HG03575 (cell line): ENCODE data around the gene AVPR2.

Source experiments
- ATAC-seq: cut with Tn5 transposase; IDR thresholded peaks from one replicate; pipeline ENCODE4 v1.9.1; 2021; ENCODE audit not compliant: unreplicated experiment, insufficient number of reproducible peaks, low FRiP score; ENCODE audit errors: extremely low read depth

AVPR2 gene

GRCh38 chrX:153903991-153904957 lies at the start of gene AVPR2:
Gene AVPR2 (plus strand): TSS chrX:153904673. CDS start chrX:153905146, 473 bp downstream.
- no peak for ATAC-seq

DNA sequence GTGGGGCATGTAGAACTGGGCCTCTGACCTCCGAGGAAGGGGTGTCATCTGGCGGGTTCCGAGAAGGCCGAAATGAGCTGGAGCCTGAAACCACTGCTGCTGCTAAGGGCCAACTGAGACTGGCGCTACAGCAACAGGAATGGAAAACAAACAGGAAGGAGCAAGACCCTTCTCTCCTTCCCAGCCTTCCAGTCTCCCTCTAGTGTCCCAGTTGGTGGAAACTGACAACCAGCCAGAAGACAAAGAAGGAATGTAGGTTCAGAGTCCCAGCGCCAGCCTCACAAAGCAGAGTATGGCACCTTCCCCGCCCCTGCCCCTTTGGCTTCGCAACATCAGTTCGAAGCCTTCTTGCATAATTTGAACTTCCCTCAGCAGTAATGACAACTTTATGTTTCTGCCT lies 49.8 kb upstream of the AVPR2 start:
- no peak for ATAC-seq

DNA sequence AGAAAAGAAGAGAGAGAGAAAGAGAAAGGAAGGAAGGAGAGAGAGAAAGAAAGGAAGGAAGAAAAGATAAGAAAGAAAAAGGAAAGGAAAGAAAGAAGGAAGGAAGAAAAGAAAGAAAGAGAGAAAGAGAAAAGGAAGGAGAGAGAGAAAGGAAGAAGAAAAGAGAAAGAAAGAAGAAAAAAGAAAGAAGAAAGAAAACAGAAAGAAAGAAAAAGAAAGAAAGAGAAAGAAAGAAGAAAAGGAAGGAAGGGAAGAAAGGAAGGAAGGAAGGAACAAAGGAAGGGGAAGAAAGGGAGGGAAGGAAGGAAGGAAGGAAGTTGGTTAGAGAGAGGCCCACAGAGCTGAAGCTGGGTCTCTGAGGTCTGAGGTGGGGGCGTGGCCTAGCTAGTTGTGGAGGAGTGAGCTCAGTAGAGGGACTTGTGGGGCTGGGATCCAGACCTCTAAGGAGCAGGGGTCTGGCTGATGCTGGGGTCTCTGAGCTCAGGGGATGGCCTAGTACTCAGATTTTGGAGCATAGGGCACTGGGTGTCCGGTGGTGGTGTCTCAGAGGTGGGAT lies 47.0 kb upstream of the AVPR2 start:
- ATAC-seq, result no peak

- ATAC-seq, result no peak
Observed at GRCh38 chrX:153861151-153861550, 43.3 kb upstream of the AVPR2 start.

DNA sequence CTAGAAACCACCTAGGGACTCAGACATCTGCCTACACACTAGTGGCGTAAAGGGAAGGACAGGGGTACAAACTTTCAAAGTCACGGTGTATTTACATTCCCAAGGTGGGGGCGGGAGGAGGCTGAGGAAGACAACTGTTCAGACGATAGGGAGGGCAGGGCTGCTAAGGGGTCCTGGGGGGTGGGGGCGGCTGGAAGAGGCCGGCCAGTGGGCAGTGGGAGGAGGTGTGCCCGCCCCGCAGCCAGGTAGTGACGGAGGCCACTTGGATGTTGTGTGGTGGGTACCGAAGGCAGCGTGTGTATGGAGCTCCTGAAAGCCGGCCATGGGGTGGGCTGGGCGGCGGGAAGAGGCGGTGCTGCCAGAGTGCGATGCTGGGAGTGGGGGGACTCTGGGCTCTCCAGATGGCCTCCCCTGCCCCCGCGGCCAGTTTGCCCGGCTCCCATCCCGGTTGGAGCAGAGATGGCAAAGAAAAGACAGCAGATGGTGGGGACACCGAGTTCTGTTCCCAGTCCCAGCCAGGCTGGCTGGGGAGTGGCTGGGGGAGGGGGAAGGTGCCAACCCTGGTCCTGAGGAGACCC lies 42.7 kb upstream of the AVPR2 start:
- no peak for ATAC-seq

GRCh38 chrX:153862369-153863250 lies 41.9 kb upstream of the AVPR2 start:
- no peak for ATAC-seq

DNA sequence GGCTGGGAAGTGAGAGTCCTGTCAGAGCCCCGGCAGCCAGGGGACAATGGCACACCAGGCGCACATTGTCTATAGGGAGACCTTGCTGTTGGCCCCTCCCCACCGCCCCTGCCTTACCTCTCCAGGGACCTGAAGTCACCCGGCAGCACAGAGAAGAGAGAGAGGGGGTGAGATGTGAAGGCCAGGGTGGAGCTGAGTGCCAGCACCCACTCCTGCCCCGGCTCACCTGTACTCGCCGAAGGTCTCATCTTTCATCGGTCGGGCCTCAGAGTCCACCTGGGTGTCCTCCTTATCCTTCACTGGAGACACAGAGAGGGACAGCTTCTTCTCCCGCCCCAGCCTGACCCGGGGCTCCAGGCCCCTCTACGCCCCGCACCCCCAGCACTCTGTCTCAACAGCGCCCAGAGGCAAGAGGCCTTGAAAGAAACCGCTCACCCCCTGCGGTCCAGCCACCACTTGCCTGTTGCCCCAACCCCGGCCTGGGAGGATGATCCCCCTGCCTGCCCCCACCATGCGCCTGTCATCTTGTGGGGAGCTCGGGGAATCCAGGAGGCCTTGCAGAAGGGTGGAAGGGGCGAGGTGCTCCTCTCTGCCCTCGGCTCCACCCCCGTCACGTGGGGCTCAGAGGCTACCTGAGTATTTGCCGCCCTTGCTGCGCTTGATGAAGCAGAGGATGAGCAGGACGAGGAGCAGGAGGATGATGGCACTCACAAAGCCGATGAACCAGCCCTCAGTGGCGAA lies 41.1 kb upstream of the AVPR2 start:
- ATAC-seq, result no peak

GRCh38 chrX:153864101-153864500 lies 40.4 kb upstream of the AVPR2 start:
- no peak for ATAC-seq

GRCh38 chrX:153864561-153865320 lies 39.7 kb upstream of the AVPR2 start:
- ATAC-seq, result no peak

GRCh38 chrX:153865321-153865580 lies 39.2 kb upstream of the AVPR2 start:
- no peak for ATAC-seq

- no peak for ATAC-seq
Observed at GRCh38 chrX:153865685-153866084, 38.8 kb upstream of the AVPR2 start.

DNA sequence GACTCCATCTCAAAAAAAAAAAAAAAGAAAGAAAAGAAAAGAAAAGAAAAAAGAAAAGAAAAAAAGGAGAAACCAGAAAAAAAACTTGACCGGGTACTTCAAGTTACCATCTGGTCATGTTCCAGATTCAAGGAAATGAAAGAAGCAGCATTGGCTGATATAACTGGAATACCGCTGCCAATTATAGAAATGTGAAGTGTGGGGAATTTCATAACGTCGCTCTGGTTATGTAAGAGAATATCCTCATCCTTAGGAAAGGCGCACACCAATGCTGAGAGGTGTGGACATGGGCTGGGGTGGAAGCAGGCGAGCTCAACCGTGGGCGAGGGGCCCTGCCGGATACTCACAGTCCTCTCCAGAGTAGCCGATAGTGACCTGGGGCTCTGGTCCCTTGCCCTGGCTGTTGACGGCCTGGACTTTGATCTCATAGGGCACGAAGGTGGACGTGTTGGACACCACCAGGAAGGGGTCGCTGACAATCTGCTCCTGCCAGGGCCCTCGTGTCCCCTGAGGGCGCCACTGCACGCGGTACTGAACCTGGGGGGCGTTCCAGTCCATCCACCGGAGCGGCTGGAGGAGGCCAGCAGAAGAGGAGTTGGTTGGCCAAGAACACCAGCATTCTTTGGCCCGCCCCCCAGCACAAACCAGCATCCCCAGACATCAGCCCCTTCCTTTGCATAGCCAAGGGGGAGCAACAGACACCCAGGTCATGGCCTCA lies 38.0 kb upstream of the AVPR2 start:
- no peak for ATAC-seq

DNA sequence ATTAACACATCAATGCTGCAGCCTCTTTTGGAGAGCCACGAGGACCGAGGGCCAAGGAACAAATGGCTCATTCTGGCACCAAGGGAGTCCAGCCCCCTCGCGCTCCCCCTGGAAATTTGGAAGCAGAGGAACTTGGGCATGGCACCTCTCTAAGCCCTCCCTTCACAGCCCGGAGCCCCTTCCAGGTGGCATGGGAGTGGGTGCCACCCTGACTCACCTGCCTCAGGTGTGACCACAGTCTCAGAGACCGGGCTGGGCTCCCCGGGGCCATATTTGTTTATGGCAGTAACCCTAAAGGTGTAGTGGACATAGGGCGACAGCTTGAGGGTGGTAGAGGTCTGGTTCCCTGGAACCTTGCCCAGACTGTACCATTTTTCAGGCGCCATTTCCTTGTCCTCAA lies 37.3 kb upstream of the AVPR2 start:
- no peak for ATAC-seq

DNA sequence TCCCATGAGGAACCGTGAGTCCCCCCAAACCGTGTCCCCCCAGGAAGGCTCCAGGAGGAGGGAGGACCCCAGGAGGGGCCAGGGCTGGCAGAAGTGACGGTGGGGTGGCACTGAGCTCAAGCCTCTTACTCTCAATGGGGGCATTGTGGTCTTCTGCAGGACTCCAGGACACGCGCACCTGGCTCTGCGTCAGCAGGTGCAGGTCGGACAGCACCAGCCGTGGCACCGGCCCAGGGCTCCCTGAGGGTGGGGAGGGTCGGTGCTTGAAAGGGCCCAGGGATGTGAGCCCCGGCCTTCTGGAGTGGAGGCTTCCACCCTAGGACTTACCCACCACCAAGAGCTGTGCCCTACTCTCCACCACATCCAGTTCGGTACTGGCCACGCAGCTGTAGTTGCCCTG lies 36.8 kb upstream of the AVPR2 start:
- ATAC-seq, result no peak

GRCh38 chrX:153868576-153869472 lies 35.6 kb upstream of the AVPR2 start:
- no peak for ATAC-seq

DNA sequence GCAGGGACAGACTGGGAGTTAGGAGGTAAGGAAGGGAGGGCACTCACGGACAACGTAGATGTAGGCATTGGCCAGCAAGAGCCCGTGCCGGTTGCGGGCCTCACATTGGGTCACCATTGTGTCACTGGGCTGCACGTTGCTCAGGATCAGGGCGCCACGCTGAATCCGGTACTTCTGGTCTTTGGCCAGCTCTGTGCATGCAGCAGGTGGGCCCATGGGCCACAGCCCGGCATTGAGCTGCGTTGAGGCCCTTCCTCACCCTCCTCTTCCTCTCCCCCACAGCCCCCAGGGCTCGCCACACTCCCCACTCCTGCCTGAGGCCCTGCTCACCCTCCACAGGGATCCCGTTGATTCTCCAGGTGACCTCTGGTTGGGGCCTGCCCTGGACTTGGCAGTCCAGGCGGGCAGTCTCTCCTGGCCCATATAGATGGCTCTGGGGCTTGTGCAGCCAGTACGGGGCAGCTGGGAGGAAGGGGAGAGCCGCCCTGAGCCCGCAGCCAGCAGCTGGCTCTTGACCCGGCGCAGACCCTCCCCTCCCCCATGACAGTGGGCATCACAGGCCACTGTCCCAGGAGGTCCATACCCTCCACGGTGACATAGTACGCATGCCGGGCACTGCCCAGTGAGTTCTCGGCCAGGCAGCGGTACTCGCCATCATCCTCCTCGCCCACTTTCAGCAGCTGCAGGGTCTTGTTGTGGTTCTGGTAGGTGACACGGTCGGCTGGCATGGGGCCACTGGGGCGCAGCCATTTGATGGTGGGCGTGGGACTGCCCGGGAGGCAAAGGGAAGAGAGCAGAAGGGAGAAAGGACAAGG lies 34.8 kb upstream of the AVPR2 start:
- ATAC-seq, result no peak
